ENCODE measurements around the gene GPR32.

Gene GPR32

DNA sequence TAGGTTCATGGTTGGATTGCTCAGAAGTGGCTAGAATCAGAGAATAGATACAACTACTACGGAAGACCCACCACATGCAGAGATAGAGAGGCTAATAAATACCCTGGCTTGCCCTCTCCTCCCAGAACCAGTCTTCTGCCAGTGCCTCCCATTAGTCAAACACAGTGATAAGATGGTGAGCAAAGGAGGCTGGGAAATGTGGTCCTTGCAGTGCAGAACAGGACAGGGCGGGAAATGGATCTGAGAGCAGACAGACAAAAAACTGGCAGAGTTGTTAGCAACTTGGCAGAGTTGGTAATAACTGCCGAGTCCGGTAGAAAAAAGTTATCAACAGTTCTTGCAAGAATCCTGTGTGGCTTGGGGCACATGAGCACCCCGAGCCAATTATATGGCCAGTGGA lies 44.6 kb downstream of the GPR32 start:
- Histone ChIP-seq H3F3A (ENCODE audit: control insufficient read depth, insufficient read depth) (no peaks in the 10 kb centered on the region; the same call in 1 of the 2 replicates), H3K9me3 (ENCODE audit: control insufficient read depth, insufficient read depth, low read length) (no peaks in the 10 kb centered on the region), H3K4me3 (ENCODE audit: low read length) (no peak overlapping the region), H3K9me2 (replicated peaks; ENCODE audit: control insufficient read depth, low read length) (no peaks in the 10 kb centered on the region), H3K4me1 (ENCODE audit: control insufficient read depth, low read length) (peaks cover 31% of the 10 kb centered on the region), H4K20me1 (ENCODE audit: control insufficient read depth, insufficient read depth, low read depth, low read length) (no peaks in the 10 kb centered on the region), H3K36me3 (ENCODE audit: control insufficient read depth, low read length) (no peaks in the 10 kb centered on the region), H3K79me2 (ENCODE audit: control insufficient read depth, low read length) (no peaks in the 10 kb centered on the region), H3K27ac (ENCODE audit: low read depth, low read length) (no peak overlapping the region), H3K4me2 (ENCODE audit: low read length) (no peak overlapping the region), H3K27me3 (ENCODE audit: control insufficient read depth, low read length) (0 out of 2 replicates have a peak, but pooled peaks cover 3% of the 10 kb centered on the region)
- TF ChIP-seq EZH2phosphoT487 (IDR thresholded peaks at IDR 0.05; ENCODE audit: borderline replicate concordance, low read length), result no peak
- TF ChIP-seq, protein P1, sequence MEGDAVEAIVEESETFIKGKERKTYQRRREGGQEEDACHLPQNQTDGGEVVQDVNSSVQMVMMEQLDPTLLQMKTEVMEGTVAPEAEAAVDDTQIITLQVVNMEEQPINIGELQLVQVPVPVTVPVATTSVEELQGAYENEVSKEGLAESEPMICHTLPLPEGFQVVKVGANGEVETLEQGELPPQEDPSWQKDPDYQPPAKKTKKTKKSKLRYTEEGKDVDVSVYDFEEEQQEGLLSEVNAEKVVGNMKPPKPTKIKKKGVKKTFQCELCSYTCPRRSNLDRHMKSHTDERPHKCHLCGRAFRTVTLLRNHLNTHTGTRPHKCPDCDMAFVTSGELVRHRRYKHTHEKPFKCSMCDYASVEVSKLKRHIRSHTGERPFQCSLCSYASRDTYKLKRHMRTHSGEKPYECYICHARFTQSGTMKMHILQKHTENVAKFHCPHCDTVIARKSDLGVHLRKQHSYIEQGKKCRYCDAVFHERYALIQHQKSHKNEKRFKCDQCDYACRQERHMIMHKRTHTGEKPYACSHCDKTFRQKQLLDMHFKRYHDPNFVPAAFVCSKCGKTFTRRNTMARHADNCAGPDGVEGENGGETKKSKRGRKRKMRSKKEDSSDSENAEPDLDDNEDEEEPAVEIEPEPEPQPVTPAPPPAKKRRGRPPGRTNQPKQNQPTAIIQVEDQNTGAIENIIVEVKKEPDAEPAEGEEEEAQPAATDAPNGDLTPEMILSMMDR (IDR thresholded peaks at IDR 0.05; ENCODE audit: low read depth, low read length, poor library complexity, severe bottlenecking), result no peak

DNA sequence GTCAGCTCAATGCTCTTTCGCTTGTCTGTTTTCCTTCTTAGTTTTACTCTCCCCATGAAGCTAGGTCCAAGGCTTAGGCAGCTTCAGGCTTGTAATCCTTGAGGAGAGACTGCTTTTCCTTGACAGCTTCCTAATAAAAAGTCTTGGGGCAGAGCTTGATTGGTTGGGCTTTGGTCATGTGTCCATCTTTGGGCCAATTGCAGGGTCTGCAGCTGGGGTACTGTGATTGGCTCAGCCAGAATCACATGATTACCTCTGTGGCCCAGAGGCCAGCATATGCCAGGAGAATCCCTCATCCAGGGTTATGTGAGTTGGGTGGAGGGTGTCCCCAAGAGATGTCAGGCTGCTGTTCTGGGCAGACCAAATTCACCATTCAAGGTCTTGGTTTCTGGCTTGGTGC lies 45.2 kb downstream of the GPR32 start:
- no peak overlapping the region for H3K4me2 ChIP-seq (ENCODE audit: low read length)
- H3F3A ChIP-seq (ENCODE audit: control insufficient read depth, insufficient read depth), result peaks cover 2% of the 10 kb centered on the region; the same call in 1 of the 2 replicates
- peaks cover 37% of the 10 kb centered on the region for H3K4me1 ChIP-seq (ENCODE audit: control insufficient read depth, low read length)
- 0 out of 2 replicates have a peak, but pooled peaks cover 3% of the 10 kb centered on the region for H3K27me3 ChIP-seq (ENCODE audit: control insufficient read depth, low read length)
- no peaks in the 10 kb centered on the region for H3K36me3 ChIP-seq (ENCODE audit: control insufficient read depth, low read length)
- H3K79me2 ChIP-seq (ENCODE audit: control insufficient read depth, low read length), result no peaks in the 10 kb centered on the region
- no peaks in the 10 kb centered on the region for H4K20me1 ChIP-seq (ENCODE audit: control insufficient read depth, insufficient read depth, low read depth, low read length)
- TF ChIP-seq, protein P1 (IDR thresholded peaks at IDR 0.05; ENCODE audit: low read depth, low read length, poor library complexity, severe bottlenecking), result no peak
- TF ChIP-seq EZH2phosphoT487 (IDR thresholded peaks at IDR 0.05; ENCODE audit: borderline replicate concordance, low read length), result no peak
- H3K9me3 ChIP-seq (ENCODE audit: control insufficient read depth, insufficient read depth, low read length), result no peaks in the 10 kb centered on the region
- H3K4me3 ChIP-seq (ENCODE audit: low read length), result no peak overlapping the region
- H3K9me2 ChIP-seq (replicated peaks; ENCODE audit: control insufficient read depth, low read length), result no peaks in the 10 kb centered on the region
- no peak overlapping the region for H3K27ac ChIP-seq (ENCODE audit: low read depth, low read length)

DNA sequence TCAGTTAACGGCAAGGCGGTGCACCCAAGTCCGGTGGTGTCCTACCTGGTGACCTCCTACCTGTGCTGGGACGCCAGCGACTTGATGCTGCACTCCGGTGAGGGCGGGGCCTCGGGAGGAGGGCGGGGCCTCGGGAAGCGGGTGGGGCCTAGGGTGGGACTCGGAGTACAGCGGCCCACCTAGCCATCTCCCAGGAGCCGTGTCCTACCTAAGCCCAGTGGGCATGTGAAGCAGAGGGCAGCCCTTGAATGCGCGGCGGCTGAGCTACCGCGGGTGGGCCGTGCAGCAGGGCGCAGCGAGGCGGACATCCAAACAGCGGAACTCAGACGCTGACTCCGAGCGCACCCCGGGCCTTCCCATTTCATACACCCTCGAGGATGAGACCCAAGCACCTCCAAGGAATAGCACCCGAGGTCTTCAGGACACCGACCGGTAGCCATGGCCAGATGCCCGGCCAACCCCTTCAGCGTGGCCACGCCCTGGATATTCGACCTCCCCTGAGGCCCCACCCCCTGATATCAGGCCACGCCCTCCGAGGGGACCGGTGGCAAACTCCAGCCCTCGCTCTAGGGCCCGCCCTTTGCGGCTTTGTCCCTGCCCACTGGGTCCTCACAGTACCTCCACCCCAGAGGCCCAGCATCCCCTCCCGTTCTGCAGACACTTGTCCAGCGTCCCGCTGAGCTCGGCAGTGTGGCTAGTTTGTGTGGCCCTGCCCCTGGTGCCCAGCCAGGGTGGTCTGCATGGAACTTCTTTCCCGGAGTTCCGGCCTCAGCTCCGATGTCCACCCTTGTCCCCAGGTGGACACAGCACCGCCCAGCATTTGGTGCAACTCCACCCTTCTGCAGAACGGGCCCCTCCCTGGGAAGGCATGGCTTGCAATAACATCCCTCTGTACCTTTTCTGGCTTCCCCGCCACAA lies 47.9 kb downstream of the GPR32 start:
- no peak for TF ChIP-seq EZH2phosphoT487 (IDR thresholded peaks at IDR 0.05; ENCODE audit: borderline replicate concordance, low read length)
- TF ChIP-seq, protein P1 (IDR thresholded peaks at IDR 0.05; ENCODE audit: low read depth, low read length, poor library complexity, severe bottlenecking), result no peak
- H3K9me2 ChIP-seq (replicated peaks; ENCODE audit: control insufficient read depth, low read length), result no peaks in the 10 kb centered on the region
- peaks cover 49% of the 10 kb centered on the region for H3K4me1 ChIP-seq (ENCODE audit: control insufficient read depth, low read length)
- H3K9me3 ChIP-seq (ENCODE audit: control insufficient read depth, insufficient read depth, low read length), result no peaks in the 10 kb centered on the region
- no peaks in the 10 kb centered on the region for H3K79me2 ChIP-seq (ENCODE audit: control insufficient read depth, low read length)
- H3K36me3 ChIP-seq (ENCODE audit: control insufficient read depth, low read length), result no peaks in the 10 kb centered on the region
- peak overlapping the region; percentile 85 for H3K4me3 ChIP-seq (ENCODE audit: low read length)
- no peaks in the 10 kb centered on the region for H4K20me1 ChIP-seq (ENCODE audit: control insufficient read depth, insufficient read depth, low read depth, low read length)
- peaks cover 4% of the 10 kb centered on the region; the same call in 1 of the 2 replicates for H3F3A ChIP-seq (ENCODE audit: control insufficient read depth, insufficient read depth)
- H3K4me2 ChIP-seq (ENCODE audit: low read length), result peak overlapping the region; percentile 93
- peak overlapping the region; percentile 64 for H3K27ac ChIP-seq (ENCODE audit: low read depth, low read length)
- peaks cover 17% of the 10 kb centered on the region for H3K27me3 ChIP-seq (ENCODE audit: control insufficient read depth, low read length)
